A549 (cell line): ENCODE data around the gene DNAAF3. TPM values are rescaled to one million over a fixed set of nuclear protein-coding genes. Genes with fewer than 3 reads are reported as not detected.
A peak's percentile ranks its signal among the peaks of the same experiment; 100 is the strongest.

Experiments
- ATAC-seq, 2 experiments: fragments of 200-7000 bp in 1 of 2; fragments of >200 bp in 1 of 2; cut with Nextera tagmentation in 1 of 2; cut with Tn5 transposase in 1 of 2; 3 replicates each; pipeline versions ENCODE4 v1.8.0 to v1.9.1; 2018 to 2020; ENCODE audit warnings: mild to moderate bottlenecking in 1 of 2, moderate library complexity in 1 of 2
- CTCF ChIA-PET: fragments of 300-600 bp; sonication (Branson Sonifier 250); formaldehyde crosslinking; extraction: SDS; loops from one replicate; lab custom pipeline; 2021; ENCODE audit warnings: antibody characterized with exemption, inconsistent platforms; lab: Yijun Ruan, JAX
- POLR2A ChIA-PET: fragments of 350-600 bp; formaldehyde crosslinking; extraction: SDS; loops from one replicate; lab custom pipeline; 2021; ENCODE audit warnings: antibody characterized with exemption, inconsistent platforms; lab: Yijun Ruan, JAX
- DNase-seq, 2 experiments: peaks; one replicate each; pipeline versions ENCODE4 v3.0.0 to v3.0.0-alpha.2; 2011 to 2016; ENCODE audit warnings: low read depth in 1 of 2, low spot score in 1 of 2
- FAIRE-seq: peaks from 2 replicates; lab custom pipeline; 2011; peaks lifted over from hg19 to GRCh38; lab: Jason Lieb, UNC
- H3K27ac ChIP-seq, 2 experiments: fragments of >200 bp; sonication (Bioruptor Twin); formaldehyde crosslinking; 3 replicates each; pipeline ENCODE4 v1.5.1; 2016 to 2017
- H3K4me1 ChIP-seq: fragments of >200 bp; sonication (Bioruptor Twin); formaldehyde crosslinking; 3 replicates; pipeline ENCODE4 v1.6.1; 2016
- H3K4me2 ChIP-seq: fragments of >200 bp; sonication (Bioruptor Twin); formaldehyde crosslinking; 3 replicates; pipeline ENCODE4 v1.6.1; 2016
- H3K4me3 ChIP-seq: fragments of >200 bp; sonication (Bioruptor Twin); formaldehyde crosslinking; 3 replicates; pipeline ENCODE4 v1.5.1; 2016
- H3K9me3 ChIP-seq: fragments of >200 bp; sonication (Bioruptor Twin); formaldehyde crosslinking; 3 replicates; pipeline ENCODE4 v1.6.1; 2016
- BHLHE40 ChIP-seq: IDR thresholded peaks from 2 replicates; pipeline ENCODE4 v1.6.1; 2012; ENCODE audit warnings: low read depth, low read length, inconsistent platforms
- CBX2 ChIP-seq: fragments of 200-600 bp; sonication (generic); IDR thresholded peaks from 2 replicates; pipeline ENCODE4 v1.6.1; 2016; ENCODE audit warnings: low read depth, mild to moderate bottlenecking, borderline replicate concordance
- EHMT2 ChIP-seq: fragments of 200-600 bp; sonication (generic); IDR thresholded peaks from 2 replicates; pipeline ENCODE4 v1.6.1; 2016; ENCODE audit warnings: antibody characterized with exemption, low read depth, mild to moderate bottlenecking, moderate library complexity
- EP300 ChIP-seq, 2 experiments: fragments of >200 bp; sonication (Bioruptor Twin); formaldehyde crosslinking; IDR thresholded peaks; 2 replicates in 1 of 2; 3 replicates in 1 of 2; pipeline ENCODE4 v1.6.1; 2016 to 2017
- FOXS1 ChIP-seq: fragments of 250-450 bp; sonication (Bioruptor Pico); IDR thresholded peaks from 2 replicates; pipeline ENCODE4 v1.5.0; 2020; ENCODE audit warnings: mild to moderate bottlenecking, moderate library complexity
- HDAC2 ChIP-seq: fragments of 200-600 bp; sonication (generic); IDR thresholded peaks from 2 replicates; pipeline ENCODE4 v1.6.1; 2016
- HEYL ChIP-seq: fragments of 250-450 bp; sonication (Bioruptor Pico); IDR thresholded peaks from 2 replicates; pipeline ENCODE4 v1.8.0; 2021; ENCODE audit warnings: mild to moderate bottlenecking, moderate library complexity
- HOXA7 ChIP-seq: fragments of 250-450 bp; sonication (Bioruptor Pico); IDR thresholded peaks from 2 replicates; pipeline ENCODE4 v1.5.0; 2020; ENCODE audit warnings: mild to moderate bottlenecking, moderate library complexity
- HOXB13 ChIP-seq: fragments of 250-450 bp; sonication (Bioruptor Pico); IDR thresholded peaks from 2 replicates; pipeline ENCODE4 v1.5.0; 2020; ENCODE audit warnings: low read depth, mild to moderate bottlenecking, moderate library complexity
- JUNB ChIP-seq: fragments of >200 bp; sonication (Bioruptor Twin); formaldehyde crosslinking; IDR thresholded peaks from 2 replicates; pipeline ENCODE4 v1.6.1; 2016
- KDM1A ChIP-seq: fragments of 200-600 bp; sonication (generic); IDR thresholded peaks from 2 replicates; pipeline ENCODE4 v1.6.1; 2016; ENCODE audit warnings: low read depth, mild to moderate bottlenecking
- MAZ ChIP-seq: fragments of 150-350 bp; IDR thresholded peaks from 2 replicates; pipeline ENCODE4 v1.6.1; 2014; ENCODE audit warnings: antibody characterized with exemption, low read depth, low read length, borderline replicate concordance
- MYC ChIP-seq: IDR thresholded peaks from 2 replicates; pipeline ENCODE4 v1.6.1; 2012; ENCODE audit warnings: mild to moderate bottlenecking, inconsistent platforms, low read length, improper control_type of control experiment, borderline replicate concordance
- PBX3 ChIP-seq: IDR thresholded peaks from 2 replicates; pipeline ENCODE4 v1.6.1; 2012
- PHF8 ChIP-seq: fragments of 200-600 bp; sonication (generic); IDR thresholded peaks from 2 replicates; pipeline ENCODE4 v1.6.1; 2016; ENCODE audit warnings: low read depth, mild to moderate bottlenecking, antibody characterized with exemption, moderate library complexity, borderline replicate concordance
- POLR2A ChIP-seq: IDR thresholded peaks from 2 replicates; pipeline ENCODE4 v1.6.1; 2012; ENCODE audit warnings: mild to moderate bottlenecking, low read length
- RAD21 ChIP-seq, 2 experiments: fragments of >200 bp in 1 of 2; sonication (Bioruptor Twin) in 1 of 2; formaldehyde crosslinking in 1 of 2; IDR thresholded peaks in 1 of 2; conservative IDR thresholded peaks in 1 of 2; 2 replicates in 1 of 2; 3 replicates in 1 of 2; pipeline ENCODE4 v1.6.1; 2012 to 2018; ENCODE audit warnings: inconsistent platforms in 1 of 2
- SREBF2 ChIP-seq: fragments of 450-650 bp; IDR thresholded peaks from 2 replicates; pipeline ENCODE4 v1.6.1; 2014; ENCODE audit warnings: mild to moderate bottlenecking, moderate library complexity
- TP53 ChIP-seq: fragments of 250-450 bp; sonication (Bioruptor Pico); IDR thresholded peaks from 2 replicates; pipeline ENCODE4 v1.5.0; 2021; ENCODE audit warnings: mild to moderate bottlenecking, moderate library complexity
- USF2 ChIP-seq: fragments of 450-650 bp; IDR thresholded peaks from 2 replicates; pipeline ENCODE4 v1.6.1; 2014; ENCODE audit warnings: antibody characterized with exemption
- ZC3H11A ChIP-seq: fragments of 450-650 bp; IDR thresholded peaks from 2 replicates; pipeline ENCODE4 v1.6.1; 2014; ENCODE audit warnings: antibody characterized with exemption, mild to moderate bottlenecking
- ZFP36 ChIP-seq: fragments of 450-650 bp; IDR thresholded peaks from 2 replicates; pipeline ENCODE4 v1.6.1; 2014; ENCODE audit warnings: borderline replicate concordance; ENCODE audit not compliant: partially characterized antibody
- ZSCAN20 ChIP-seq: fragments of 250-450 bp; sonication (Bioruptor Pico); IDR thresholded peaks from 2 replicates; pipeline ENCODE4 v1.8.0; 2022; ENCODE audit warnings: mild to moderate bottlenecking, moderate library complexity
- whole genome bisulfite sequencing: methylation state at CpG from one replicate; pipeline ENCODE4 v1.1.6; 2017; ENCODE audit errors: missing lambda C conversion rate; 5-methylcytosine and 5-hydroxymethylcytosine counted together
- polyA plus RNA-seq, 4 experiments: library from polyadenylated mRNA; depleted of rRNA in 3 of 4; stranded (reverse); fragments of >200 nt; fragmentation: RNase III in 1 of 4; extraction: RNeasy Plus Mini Kit Qiagen cat#74134 plus additional on column Dnase treatment in 1 of 4; gene quantifications; 2 replicates in 3 of 4; 3 replicates in 1 of 4; pipeline ENCODE4 v1.2.3, GENCODE V29; 2011 to 2017

The DNAAF3 gene
- polyA plus RNA-seq, 2 of the 4 experiments (the other 2 are of a cell fraction), result 4.0 to 5.3 TPM

- TF ChIP-seq HOXB13 (CRISPR knock-in tag), result no peak
- no peak for TF ChIP-seq FOXS1
- no peak for TF ChIP-seq PHF8
- no peak for TF ChIP-seq EHMT2
- no peak for TF ChIP-seq CBX2
- TF ChIP-seq POLR2A, result no peak
- no peak for TF ChIP-seq KDM1A
- DNase-seq, result no peak
- H3K4me1 ChIP-seq, result no peaks in the 10 kb centered on the region
- H3K4me3 ChIP-seq, result no peak overlapping the region
- H3K4me2 ChIP-seq, result no peak overlapping the region
- no peaks in the 10 kb centered on the region for H3K9me3 ChIP-seq
- no peak for ATAC-seq
- H3K27ac ChIP-seq, result no peak overlapping the region
- ChIA-PET POLR2A (interaction anchor here (0.5 kb wide), 1 partner anchor 121 kb away, joined by 5 read pairs; no protein-coding TSS in a partner anchor), CTCF (interaction anchor here (0.7 to 5.1 kb wide), 18 partner anchors 9 to 497 kb away, joined by 3 to 25 read pairs (median 4); partner anchors contain the start of genes DNAAF3, PPP1R12C and TMEM238)
- FAIRE-seq, result no peak
- WGBS, result 91% methylated on average over 17 of the region's 17 CpGs
These were observed 29.9 kb downstream of the DNAAF3 start for GRCh38 chr19:55136399-55137102.

GRCh38 chr19:55134736-55135135 is 31.7 kb downstream of the DNAAF3 start:
- CTCF ChIA-PET, result interaction anchor here (0.6 to 5.1 kb wide), 3 partner anchors 26 to 51 kb away, joined by 3 to 25 read pairs (median 4); no protein-coding TSS in a partner anchor
- WGBS, result 66% methylated on average over 1 of the region's 3 CpGs
- ATAC-seq, result no peak
- FAIRE-seq, result no peak
- Histone ChIP-seq H3K9me3 (no peaks in the 10 kb centered on the region), H3K27ac (no peak overlapping the region), H3K4me3 (no peak overlapping the region), H3K4me2 (no peak overlapping the region), H3K4me1 (no peaks in the 10 kb centered on the region)
- no peak for DNase-seq
- TF ChIP-seq TP53 (CRISPR knock-in tag), result no peak
- TF ChIP-seq ZSCAN20 (CRISPR knock-in tag), result no peak
- TF ChIP-seq EP300 (IDR thresholded peaks at IDR 0.05), result no peak
- TF ChIP-seq PHF8, result no peak
- no peak for TF ChIP-seq JUNB
- TF ChIP-seq BHLHE40, result no peak
- TF ChIP-seq PBX3, result no peak
- no peak for TF ChIP-seq RAD21 (conservative IDR thresholded peaks at IDR 0.05 in 1 of 2, IDR thresholded peaks at IDR 0.05 in 1 of 2)
- TF ChIP-seq HEYL (CRISPR knock-in tag), result no peak
- TF ChIP-seq HOXA7 (CRISPR knock-in tag), result no peak
- TF ChIP-seq SREBF2, result no peak
- TF ChIP-seq USF2, result no peak
- TF ChIP-seq MYC, result no peak
- no peak for TF ChIP-seq FOXS1
- no peak for TF ChIP-seq HDAC2
- no peak for TF ChIP-seq ZC3H11A
- POLR2A ChIA-PET, result no interaction called here

GRCh38 chr19:55133639-55134444 is 32.6 kb downstream of the DNAAF3 start:
- no peak for DNase-seq
- ATAC-seq, result no peak
- ChIA-PET CTCF (interaction anchor here (0.6 to 5.1 kb wide), 7 partner anchors 7 to 466 kb away, joined by 3 to 25 read pairs (median 3); partner anchors contain the start of genes FIZ1 and ZNF524), POLR2A (no interaction called here)
- H3K4me2 ChIP-seq, result no peak overlapping the region
- no peak for FAIRE-seq
- no peaks in the 10 kb centered on the region for H3K4me1 ChIP-seq
- no peak overlapping the region for H3K4me3 ChIP-seq
- no peaks in the 10 kb centered on the region for H3K9me3 ChIP-seq
- H3K27ac ChIP-seq, result no peak overlapping the region
- 84% methylated on average over 25 of the region's 25 CpGs for WGBS
- no peak for TF ChIP-seq MAZ
- peak; percentile 54 for TF ChIP-seq ZFP36
